Cerebellar cortex (tissue), 1 donor: ENCODE measurements around the gene NSUN6.
"Not testable (repeated sequence)": the region's sequence is repeated elsewhere in the genome, so short reads cannot be mapped to it uniquely, and the experiment has no call there.

Source experiments
- DNase-seq: peaks from one replicate; pipeline ENCODE4 v3.0.0-alpha.2; 2015; ENCODE audit warnings: low spot score

The NSUN6 gene

DNA sequence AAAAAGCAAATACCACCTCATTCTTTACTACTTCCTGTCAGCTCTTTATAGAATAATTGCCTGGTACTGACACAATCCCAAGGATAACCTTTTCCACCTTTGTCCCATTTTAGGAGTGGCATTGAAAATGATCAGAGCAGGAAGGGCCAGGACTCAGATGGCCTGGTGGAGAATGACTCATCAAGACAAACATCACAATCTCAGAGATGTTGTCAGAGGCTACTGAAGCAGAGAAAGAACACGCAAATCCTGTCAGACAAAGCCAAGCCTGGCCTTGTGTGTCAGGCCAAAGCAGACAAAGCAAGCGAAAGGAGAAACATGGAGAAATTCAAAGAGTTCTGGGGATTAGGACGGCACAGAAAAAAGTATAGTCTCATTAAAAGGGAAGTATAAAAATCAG is 40.9 kb downstream of the NSUN6 start:
- no peak for DNase-seq

DNA sequence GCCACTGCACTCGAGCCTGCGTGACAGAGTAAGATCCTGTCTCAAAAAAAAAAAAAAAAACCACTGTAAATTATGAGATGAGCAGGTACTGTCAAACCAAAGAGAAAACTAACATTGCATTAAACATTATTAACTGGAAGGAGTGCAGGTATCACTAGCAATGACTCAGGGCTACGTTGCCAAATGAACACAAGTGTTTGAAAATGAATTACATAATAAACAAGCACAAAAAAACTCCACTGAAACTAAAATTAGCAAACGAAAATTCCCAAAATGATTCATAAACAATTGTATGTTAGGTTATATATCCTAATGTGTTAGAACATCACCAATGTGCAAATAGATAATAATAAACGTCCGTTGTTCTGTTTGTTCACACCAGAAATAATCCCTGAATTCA is 42.8 kb downstream of the NSUN6 start:
- no peak for DNase-seq

DNA sequence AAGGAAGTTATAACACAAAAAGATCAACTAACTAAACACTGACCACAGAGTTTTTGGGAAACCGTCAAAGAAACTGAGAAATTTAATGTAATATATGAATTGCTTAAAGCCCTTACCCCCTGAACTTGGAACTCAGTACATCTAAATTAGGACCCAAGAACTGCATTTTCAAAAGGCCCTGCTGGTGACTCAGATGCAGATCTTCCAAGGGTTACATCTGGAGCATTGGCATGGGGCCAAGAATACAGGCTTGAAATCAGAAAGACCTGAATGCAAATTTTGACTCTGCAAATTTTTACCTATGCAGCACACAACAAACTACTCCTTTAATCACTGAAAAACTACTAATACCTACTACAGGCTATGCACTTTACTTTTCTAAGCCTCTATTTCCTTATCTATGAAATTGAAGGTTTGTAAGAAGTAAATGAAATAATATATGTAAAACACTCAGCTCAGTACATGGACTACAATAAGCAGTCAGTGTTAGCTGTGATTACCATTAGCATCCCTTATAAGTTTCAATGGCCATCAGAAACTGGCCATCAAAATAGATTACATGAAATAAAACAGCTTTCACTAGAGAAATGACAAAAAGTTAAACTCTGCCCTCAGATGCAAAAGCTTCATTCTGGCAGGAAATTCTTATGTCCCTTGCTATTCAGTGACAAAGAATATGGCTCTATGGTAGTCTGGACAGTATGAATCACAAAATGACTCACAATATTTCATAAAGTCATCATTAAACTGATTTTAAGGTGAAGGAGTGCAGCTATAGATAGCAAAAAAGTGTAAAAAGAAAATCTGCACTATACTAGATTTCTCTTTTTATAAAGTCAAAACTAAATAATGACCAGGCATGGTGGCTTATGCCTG is 43.6 kb downstream of the NSUN6 start:
- peak; percentile 29 for DNase-seq

DNA sequence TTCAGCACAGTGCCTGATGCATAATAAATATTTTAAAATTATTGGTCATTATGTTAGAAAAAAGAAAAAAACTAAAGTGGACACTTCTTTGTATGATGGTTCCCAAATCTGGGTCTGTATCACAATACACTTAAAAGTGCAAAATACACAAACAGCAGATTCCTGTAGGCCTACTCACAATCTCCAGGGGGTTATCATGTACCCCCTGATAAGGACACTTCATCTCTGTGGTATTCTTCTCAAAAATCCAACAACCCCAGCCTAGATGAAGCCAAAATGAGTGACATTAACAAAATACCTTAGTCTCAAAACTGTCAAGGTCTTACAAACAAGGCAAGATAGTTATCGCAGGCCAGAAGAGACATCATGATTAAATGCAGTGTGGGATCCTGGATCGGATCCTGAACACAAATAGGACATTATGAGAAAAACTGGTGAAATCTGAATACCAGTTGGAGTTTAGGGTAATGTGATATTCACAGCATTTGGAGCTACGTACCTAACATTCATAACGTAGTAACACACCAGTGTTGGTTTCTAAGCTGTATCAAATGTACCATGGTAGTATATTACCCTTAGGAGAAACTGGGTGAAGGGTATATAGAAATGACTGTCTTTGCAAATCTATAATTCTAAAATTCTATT is 45.2 kb downstream of the NSUN6 start:
- DNase-seq, result no peak

DNA sequence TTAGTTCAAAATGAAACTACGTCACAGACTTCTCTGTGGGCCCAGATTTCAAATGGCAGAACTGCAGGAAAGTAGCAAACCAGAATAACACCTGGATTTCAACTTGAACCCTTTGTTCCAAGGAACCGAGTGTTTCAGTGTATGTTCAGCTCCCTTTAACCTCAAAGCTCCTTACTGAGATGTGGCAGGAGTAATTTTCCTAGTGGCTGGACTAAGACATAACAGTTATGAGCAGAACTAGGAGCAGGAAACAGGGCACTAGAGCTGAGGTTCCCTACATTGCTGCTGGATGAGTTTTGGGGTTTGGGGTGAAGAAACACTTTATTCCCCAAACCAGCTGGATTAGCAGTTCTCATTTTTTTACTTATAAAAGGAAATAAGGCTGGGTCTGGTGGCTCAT is 50.1 kb downstream of the NSUN6 start:
- DNase-seq, result no peak

DNA sequence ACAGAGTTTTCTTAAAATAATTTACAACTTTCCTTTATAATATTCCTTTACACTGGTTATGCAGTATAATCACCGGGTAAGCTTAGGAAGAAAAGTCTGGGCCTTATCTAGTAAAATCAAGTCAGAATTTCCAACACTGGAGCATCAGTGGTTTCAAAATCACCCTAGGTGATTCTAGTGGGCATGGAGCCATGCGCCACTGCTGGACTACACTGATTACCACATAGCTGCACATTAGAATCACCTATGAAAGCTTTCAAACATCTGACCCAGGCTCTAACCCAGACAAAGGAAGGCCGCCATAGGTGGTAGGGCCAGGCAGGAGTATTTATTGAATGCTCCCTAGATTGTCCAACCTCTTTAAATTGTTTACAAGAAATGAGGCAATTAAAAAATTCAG is 52.0 kb downstream of the NSUN6 start:
- no peak for DNase-seq

DNA sequence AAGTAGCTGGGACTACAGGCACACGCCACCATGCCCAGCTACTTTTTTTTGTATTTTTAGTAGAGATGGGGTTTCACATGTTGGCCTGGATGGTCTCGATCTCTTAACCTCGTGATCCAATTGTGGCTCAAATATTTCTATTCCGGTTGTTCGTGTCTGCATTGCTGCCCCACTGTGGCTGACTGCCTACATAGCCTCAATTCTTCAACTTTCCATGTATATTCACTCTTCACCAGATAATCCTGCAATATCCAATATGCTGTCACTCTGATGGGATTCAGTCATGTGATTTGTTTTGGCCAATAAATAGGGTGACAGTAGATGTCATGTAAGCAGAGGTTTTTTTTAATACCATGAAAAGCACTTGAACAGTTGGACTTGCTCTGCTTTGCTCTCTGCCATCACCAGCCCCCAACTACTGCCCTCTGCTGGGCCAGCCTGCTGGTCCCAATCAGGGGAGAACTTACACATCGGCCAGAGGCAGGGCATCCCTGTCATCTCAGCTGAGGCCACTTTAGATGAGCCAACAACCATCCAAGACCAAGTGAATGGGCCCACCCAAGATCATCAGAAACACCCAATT is 56.7 kb downstream of the NSUN6 start:
- DNase-seq, result no peak

DNA sequence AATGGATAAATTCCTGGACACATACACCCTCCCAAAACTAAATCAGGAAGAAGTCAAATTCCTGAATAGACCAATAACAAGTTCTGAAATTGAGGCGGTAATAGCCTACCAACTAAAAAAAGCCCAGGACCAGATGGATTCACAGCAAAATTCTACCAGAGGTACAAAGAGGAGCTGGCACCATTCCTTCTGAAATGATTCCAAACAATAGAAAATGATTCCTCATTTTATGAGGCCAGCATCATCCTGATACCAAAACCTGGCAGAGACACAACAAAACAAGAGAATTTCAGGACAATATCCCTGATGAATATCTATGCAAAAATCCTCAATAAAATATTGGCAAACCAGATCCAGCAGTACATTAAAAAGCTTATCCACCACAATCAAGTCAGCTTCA is 60.2 kb downstream of the NSUN6 start:
- DNase-seq, result peak; percentile 80

DNA sequence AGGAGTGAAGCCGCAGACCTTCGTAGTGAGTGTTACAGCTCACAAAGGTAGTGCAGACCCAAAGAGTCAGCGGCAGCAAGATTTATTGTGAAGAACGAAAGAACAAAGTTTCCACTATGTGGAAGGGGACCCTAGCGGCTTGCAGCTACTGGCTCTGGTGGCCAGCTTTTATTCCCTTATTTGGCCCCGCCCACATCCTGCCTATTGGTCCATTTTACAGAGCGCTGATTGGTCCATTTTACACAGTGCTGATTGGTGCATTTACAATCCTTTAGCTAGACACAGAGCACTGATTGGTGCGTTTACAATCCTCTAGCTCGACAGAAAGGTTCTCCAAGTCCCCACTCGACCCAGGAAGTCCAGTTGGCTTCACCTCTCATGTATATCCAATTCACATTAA is 64.8 kb downstream of the NSUN6 start:
- not testable (repeated sequence) for DNase-seq

DNA sequence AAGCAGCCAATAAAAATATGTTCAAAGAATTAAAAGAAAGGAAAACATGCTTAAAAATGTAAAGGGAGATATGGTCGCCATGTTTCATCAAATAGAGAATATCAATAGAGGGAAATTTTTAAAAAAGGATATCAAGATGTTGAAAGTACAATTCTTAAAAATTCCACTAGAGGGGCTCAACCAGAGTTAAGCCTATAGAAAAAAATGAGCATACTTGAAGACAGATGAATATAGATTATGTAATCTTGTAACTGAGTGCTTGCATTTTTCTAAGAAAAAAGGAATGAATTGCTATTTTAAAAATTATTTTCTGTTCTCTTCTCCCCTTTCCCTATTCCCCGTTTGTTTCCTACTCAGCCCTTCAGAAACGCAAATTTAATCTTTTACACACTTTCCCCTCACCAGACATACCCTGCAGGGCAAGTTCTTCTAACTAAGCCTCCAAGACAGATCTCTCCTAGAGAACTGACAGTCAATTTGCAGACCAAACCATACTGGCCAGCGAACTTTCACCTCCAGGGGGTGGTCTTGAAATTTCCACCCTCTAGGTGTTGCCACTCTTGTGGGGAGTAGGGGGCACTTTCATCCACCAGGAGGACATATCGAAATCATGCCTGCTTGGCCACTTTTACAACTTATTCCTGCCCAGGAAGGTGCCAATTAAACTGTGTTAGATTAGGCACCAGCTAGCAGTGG is 67.7 kb downstream of the NSUN6 start:
- no peak for DNase-seq

DNA sequence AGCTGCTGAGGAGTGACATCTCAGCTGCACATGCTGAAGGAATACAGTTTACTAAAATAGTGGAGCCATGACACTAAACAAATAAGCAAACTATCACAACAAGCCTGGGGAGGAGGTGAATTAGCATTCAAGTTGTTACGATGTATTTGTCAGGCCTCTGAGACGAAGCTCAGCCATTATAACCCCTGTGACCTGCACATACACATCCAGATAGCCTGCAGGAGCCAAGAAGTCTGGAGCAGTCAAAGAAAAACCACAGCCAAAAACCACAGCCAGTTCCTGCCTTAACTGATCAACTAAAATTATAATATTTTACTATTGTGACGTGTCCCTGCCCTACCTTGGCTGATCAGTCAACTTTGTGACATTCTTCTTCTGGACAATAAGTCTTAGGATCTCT is 68.6 kb downstream of the NSUN6 start:
- DNase-seq, result no peak

DNA sequence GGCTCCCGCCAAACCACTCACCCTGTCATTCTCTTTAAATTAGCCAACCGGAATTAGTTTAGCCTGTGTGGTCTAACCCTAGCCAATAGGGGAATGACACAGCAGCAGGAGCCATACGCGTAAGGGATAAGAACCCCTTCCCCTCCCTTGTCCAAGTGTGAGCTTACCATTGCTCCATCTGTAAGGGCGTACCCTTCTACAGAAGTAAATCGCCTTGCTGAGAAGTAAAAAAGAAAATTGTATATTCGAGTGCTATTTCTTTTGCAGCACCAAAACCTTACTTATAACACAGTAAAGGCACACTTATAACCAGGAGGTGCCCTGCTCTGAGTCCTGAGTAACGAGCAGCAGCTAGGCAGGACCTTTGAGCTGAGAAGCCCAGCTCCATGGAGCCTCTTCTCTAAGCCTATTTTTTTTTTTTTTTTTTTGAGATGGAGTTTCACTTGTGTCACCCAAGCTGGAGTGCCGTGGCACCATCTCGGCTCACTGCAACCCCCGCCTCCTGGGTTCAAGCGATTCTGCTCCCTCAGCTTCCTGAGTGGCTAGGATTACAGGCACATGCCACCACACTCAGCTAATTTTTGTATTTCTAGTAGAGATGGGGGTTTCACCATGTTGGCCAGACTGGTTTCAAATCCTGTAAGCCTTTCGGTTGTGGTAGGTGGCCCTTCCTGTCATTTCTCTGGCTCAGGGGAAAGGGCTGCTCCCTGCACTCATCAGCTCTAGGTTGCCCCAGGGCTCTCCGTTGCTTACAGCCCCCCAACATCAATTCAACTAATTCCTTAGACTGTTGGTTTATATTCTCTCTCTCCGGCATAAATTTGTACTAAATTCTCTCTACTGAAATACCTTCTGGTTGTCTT is 73.3 kb downstream of the NSUN6 start:
- no peak for DNase-seq

DNA sequence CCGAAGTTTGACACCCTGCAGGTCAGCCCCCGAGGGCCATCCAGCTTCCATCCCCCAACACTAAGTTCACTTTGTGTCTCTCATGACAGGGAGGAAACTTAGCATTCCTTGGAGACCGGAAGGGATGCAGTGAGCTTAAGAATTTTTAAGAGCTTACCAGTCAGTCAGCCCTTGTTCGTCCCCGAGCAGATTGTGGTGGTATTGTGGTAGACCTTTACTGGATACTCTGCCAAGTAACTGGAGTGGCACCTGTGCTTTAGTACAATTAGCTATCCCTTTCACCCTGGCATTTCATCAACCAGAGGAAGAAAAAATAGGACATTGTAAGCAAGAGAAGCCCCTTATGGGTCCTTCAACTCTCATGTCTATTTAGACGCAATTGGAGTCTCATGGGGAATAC is 74.8 kb downstream of the NSUN6 start:
- DNase-seq, result no peak

DNA sequence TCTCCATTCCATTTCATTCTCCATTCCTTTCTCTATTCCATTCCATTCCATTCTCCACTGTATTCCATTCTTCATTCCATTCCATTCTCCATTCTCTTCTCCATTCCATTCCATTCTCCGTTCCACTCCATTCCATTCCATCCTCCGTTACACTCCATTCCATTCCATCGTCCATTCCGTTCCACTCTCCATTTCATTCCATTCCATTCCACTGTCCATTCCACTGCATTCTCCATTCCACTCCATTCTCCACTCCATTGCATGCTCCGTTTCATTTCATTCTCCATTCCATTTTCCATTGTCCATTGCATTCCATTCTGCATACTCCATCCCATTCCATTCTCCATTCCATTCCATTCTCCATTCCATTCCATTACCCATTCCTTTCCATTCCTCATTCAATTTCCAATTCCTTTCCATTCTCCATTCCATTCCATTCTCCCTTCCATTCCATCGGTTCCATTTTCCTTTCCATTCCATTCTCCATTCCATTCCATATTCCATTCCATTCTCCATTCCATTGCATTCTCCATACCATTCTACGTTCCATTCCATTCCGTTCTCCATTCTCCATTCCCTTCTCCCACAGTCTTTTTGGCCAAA is 78.3 kb downstream of the NSUN6 start:
- no peak for DNase-seq

DNA sequence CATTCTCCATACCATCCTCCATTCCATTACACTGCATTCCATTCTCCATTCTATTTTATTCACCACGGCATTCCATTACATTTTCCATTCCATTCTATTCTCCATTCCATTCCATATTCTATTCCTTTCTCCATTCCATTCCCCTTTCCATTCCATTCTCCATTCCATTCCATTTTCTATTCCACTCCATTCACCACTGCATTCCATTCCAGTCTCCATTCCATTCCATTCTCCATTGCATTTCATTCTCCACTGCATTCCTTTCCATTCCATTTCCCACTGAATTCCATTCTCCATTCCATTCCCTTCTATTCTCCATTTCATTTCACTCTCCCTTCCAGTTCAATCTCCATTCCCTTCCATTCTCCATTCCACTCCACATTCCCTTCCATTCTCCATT is 79.6 kb downstream of the NSUN6 start:
- DNase-seq, result no peak

DNA sequence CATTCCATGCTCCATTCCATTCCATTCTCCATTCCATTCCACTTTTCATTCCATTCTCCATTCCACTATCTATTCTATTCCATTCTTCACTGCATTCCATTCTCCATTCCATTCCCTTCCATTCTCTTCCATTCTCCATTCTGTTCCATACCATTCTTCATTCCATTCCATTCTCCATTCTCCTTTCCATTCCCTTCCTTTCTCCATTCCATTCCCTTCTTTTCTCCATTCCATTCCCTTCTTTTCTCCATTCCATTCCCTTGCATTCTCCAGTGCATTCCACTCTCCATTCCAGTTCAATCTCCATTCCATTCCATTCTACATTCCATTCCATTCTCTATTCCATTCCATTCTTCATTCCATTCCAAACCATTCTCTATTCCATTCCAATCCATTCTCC is 80.3 kb downstream of the NSUN6 start:
- DNase-seq, result no peak

DNA sequence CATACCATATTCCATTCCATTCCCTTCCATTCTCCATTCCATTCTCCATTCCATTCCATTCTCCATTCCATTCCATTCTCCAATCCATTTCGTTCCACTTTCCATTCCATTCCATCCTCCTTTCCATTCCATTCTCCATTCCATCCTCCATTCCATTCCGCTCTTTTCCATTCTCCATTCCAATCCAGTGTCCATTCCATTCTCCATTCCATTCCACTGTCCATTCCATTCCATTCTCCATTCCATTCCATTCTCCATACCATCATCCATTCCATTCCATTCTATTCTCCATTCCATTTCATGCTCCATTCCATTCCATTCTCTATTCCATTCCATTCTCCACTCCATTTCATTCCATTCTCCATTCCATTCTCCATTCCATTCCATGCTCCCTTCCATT is 81.0 kb downstream of the NSUN6 start:
- not testable (repeated sequence) for DNase-seq

DNA sequence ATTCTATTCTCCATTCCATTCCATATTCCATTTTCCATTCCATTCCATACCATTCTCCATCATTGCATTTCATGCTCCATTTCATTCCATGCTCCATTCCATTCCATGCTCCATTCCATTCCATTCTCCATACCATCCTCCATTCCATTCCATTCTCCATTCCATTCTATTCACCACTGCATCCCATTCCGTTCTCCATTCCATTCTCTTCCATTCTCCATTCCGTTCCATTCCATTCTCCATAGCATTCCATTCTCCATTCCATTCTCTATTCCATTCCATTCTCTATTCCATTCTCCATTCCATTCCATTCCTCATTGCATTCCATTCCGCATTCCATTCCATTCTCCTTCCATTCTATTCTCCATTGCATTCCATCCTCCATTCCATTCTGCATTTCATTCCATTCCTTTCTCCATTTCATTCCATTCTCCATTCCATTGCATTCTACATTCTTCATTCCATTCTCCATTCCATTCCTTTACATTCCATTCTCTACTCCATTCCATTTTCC is 84.0 kb downstream of the NSUN6 start:
- DNase-seq, result no peak

DNA sequence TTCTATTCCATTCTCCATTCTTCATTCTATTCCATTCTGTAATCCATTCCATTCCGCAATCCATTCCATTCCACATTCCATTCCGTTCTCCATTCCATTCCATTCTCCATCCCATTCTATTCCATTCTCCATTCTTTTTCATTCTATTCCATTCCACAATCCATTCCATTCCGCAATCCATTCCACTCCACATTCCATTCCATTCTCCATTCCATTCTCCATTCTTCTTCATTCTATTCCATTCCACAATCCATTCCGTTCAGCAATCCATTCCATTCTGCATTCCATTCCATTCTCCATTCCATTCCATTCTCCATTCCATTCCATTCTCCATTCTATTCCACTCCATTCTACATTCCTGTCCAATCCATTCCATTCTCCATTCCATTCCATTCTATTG is 85.2 kb downstream of the NSUN6 start:
- no peak for DNase-seq

DNA sequence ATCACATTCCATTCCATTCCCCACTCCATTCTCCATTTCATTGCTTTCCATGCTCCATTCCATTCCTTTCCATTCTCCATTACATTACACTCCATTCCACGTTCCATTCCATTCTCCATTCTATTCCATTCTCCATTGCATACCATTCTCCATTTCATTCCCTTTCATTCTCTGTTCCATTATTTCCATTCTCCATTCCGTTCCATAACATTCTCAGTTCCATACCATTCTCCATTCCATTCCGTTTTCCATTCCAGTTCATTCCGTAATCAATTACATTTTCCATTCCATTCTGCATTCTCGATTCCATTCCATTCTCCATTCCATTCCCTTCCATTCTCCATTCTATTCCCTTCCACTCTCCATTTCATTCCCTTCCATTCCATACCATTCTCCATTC is 86.4 kb downstream of the NSUN6 start:
- DNase-seq, result no peak
